HepG2 (cell line): ENCODE measurements around the gene SLF1. TPM values are rescaled to one million over a fixed set of nuclear protein-coding genes. Genes with fewer than 3 reads are reported as not detected.

Experiments used
- ATAC-seq: fragments of 200-7000 bp; cut with Tn5 transposase; 3 replicates; pipeline ENCODE4 v1.9.1; 2020; ENCODE audit warnings: mild to moderate bottlenecking, moderate library complexity
- BruUV-seq: library from RNA; stranded (reverse); fragments of 400-500 nt; replicated peaks from 2 replicates; lab custom pipeline; 2021; lab: Mats Ljungman, UMichigan
- CTCF ChIA-PET: fragments of 300-600 bp; formaldehyde crosslinking; extraction: SDS; loops from one replicate; lab custom pipeline; 2021; ENCODE audit warnings: low total read pairs, inconsistent platforms, low intra/inter-chr PET ratio; lab: Yijun Ruan, JAX
- POLR2A ChIA-PET: fragments of 350-600 bp; sonication (Branson Sonifier 250); formaldehyde crosslinking; loops from one replicate; lab custom pipeline; 2020; ENCODE audit warnings: antibody characterized with exemption, inconsistent platforms; lab: Yijun Ruan, JAX
- DNase-seq: peaks from one replicate; pipeline ENCODE4 v3.0.0-alpha.2; 2015; ENCODE audit warnings: low spot score
- FAIRE-seq: peaks from 3 replicates; lab custom pipeline; 2011; peaks lifted over from hg19 to GRCh38; lab: Jason Lieb, UNC
- H2AFZ ChIP-seq: one replicate; pipeline ENCODE4 v1.6.1; 2011; ENCODE audit warnings: low read length, inconsistent platforms
- H3K27ac ChIP-seq: fragments of 300-600 bp; 3 replicates; pipeline ENCODE4 v1.8.0; 2011; ENCODE audit warnings: mixed run types, mild to moderate bottlenecking, mixed read lengths, low read length, inconsistent platforms; ENCODE audit not compliant: insufficient read depth; ENCODE audit errors: extremely low read length
- H3K27me3 ChIP-seq, 2 experiments: fragments of 200-600 bp in 1 of 2; 2 replicates in 1 of 2; 3 replicates in 1 of 2; pipeline versions ENCODE4 v1.6.0 to v1.8.0; 2011; ENCODE audit warnings: low read length in 2 of 2, mild to moderate bottlenecking in 2 of 2, moderate library complexity in 2 of 2, inconsistent platforms in 1 of 2; ENCODE audit not compliant: insufficient read depth in 2 of 2, control insufficient read depth in 1 of 2
- H3K36me3 ChIP-seq, 2 experiments: fragments of 200-600 bp in 1 of 2; replicated peaks in 1 of 2; 2 replicates in 1 of 2; 3 replicates in 1 of 2; pipeline versions ENCODE4 v1.5.1 to v1.8.0; 2011; ENCODE audit warnings: low read length in 2 of 2, inconsistent platforms in 1 of 2; ENCODE audit not compliant: insufficient read depth in 2 of 2, control insufficient read depth in 1 of 2
- H3K4me1 ChIP-seq: 2 replicates; pipeline ENCODE4 v1.5.1; 2012; ENCODE audit warnings: low read length, inconsistent platforms; ENCODE audit not compliant: insufficient read depth
- H3K4me2 ChIP-seq: 2 replicates; pipeline ENCODE4 v1.6.0; 2011; ENCODE audit warnings: low read depth, low read length, inconsistent platforms
- H3K4me3 ChIP-seq, 3 experiments: fragments of 200-600 bp in 1 of 3; sonication (generic), shearing (Covaris generic) in 1 of 3; replicated peaks in 1 of 3; 2 replicates each; pipeline ENCODE4 v1.5.1; 2011 to 2016; ENCODE audit warnings: low read length in 3 of 3, inconsistent platforms in 2 of 3, low read depth in 2 of 3, mild to moderate bottlenecking in 2 of 3, control low read depth in 1 of 3, mixed read lengths in 1 of 3; ENCODE audit not compliant: insufficient read depth in 1 of 3
- H3K79me2 ChIP-seq: one replicate; pipeline ENCODE4 v1.6.1; 2011; ENCODE audit warnings: low read length, inconsistent platforms; ENCODE audit not compliant: insufficient read depth
- H3K9ac ChIP-seq: 2 replicates; pipeline ENCODE4 v1.6.0; 2011; ENCODE audit warnings: mild to moderate bottlenecking, low read depth, low read length, inconsistent platforms; ENCODE audit not compliant: insufficient read depth
- H3K9me3 ChIP-seq: 2 replicates; pipeline ENCODE4 v1.5.1; 2012; ENCODE audit warnings: mild to moderate bottlenecking, low read length
- H4K20me1 ChIP-seq: 2 replicates; pipeline ENCODE4 v1.6.0; 2011; ENCODE audit warnings: inconsistent platforms, mild to moderate bottlenecking, low read length, moderate library complexity; ENCODE audit not compliant: insufficient read depth
- ATF7-NPFF ChIP-seq: sonication (generic); formaldehyde crosslinking; IDR thresholded peaks from 2 replicates; pipeline ENCODE4 v1.8.1; 2023; ENCODE audit warnings: mild to moderate bottlenecking, low read depth, missing genetic modification reagents, moderate library complexity
- PHF20 ChIP-seq: sonication (generic); formaldehyde crosslinking; IDR thresholded peaks from 2 replicates; pipeline ENCODE4 v1.5.0; 2020; ENCODE audit warnings: mild to moderate bottlenecking, missing genetic modification reagents
- POLR2AphosphoS5 ChIP-seq: IDR thresholded peaks from 2 replicates; pipeline ENCODE4 v1.6.1; 2012; ENCODE audit warnings: low read depth, low read length
- PTBP1 ChIP-seq: fragments of 200-400 bp; formaldehyde crosslinking; IDR thresholded peaks from 2 replicates; pipeline ENCODE4 v1.6.1; 2018; ENCODE audit warnings: low read length, low read depth; ENCODE audit not compliant: poor library complexity, severe bottlenecking
- ZNF335 ChIP-seq: sonication (generic); formaldehyde crosslinking; IDR thresholded peaks from 2 replicates; pipeline ENCODE4 v1.4.0; 2020; ENCODE audit warnings: missing genetic modification reagents
- WGBS: methylation state at CpG from one replicate; pipeline ENCODE4 v1.1.6; 2017; ENCODE audit warnings: low lambda C conversion rate; 5-methylcytosine and 5-hydroxymethylcytosine counted together
- in situ Hi-C: cut with HindIII; loops from 2 replicates; pipeline ENCODE4 v1.10.0; 2017; ENCODE audit warnings: low pct_unique_long_range_greater_than_20kb; ENCODE audit not compliant: extremely low pct_ligation_motif_present
- intact Hi-C: fragments of 100-400 bp; cut with micrococcal nuclease; formaldehyde crosslinking; loops from one replicate; pipeline ENCODE4 v1.10.0; 2022; ENCODE audit not compliant: unreplicated experiment
- polyA plus RNA-seq, 8 experiments: library from polyadenylated mRNA; depleted of rRNA in 3 of 8; stranded (reverse) in 7 of 8; unstranded in 1 of 8; fragments of >200 nt; fragmentation: Illumina TruSeq in 4 of 8; extraction: Trizol in 4 of 8; gene quantifications; 2 replicates each; pipeline versions ENCODE4 v1.2.1 to v1.2.3, GENCODE V29; 2011 to 2016; ENCODE audit warnings: low read depth in 4 of 8, missing spikeins in 1 of 8, mixed read lengths in 1 of 8; ENCODE audit not compliant: insufficient read depth in 1 of 8
- total RNA-seq, 5 experiments: library from RNA; depleted of rRNA; stranded (reverse); fragments of >200 nt; fragmentation: Illumina TruSeq; extraction: Trizol; gene quantifications; 2 replicates each; pipeline ENCODE4 v1.2.3, GENCODE V29; 2016; ENCODE audit warnings: low read depth in 1 of 5
- TF ChIP-seq, protein P1 (sequence below): sonication (generic); formaldehyde crosslinking; IDR thresholded peaks from 2 replicates; pipeline ENCODE4 v1.8.1; 2023; ENCODE audit warnings: mild to moderate bottlenecking, missing genetic modification reagents, borderline replicate concordance

Gene SLF1
- total and polyA plus RNA-seq, 2 of the 13 experiments (the other 11 are each of a cell fraction or from before 2014, with no cell fraction given), result 2.1 to 9.1 TPM

DNA sequence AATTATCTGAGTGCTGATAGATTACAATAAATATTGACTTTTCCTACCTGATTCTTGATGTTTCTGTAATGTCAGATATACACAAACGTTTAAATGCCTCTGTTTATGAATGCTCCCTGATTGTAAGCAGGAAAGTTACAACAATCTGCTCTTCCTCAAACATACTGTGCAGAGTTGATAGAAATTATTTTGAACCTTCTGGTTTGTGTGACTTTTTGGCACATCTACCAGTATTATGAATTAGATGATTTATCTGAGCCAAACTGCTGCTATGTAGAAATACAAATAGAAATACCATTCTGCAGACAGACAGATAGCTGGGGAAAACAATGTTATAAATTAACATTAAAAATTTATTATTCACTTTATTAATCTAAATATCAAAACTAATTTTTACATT is 113.0 kb downstream of the SLF1 start:
- Histone ChIP-seq H3K9ac (no peak overlapping the region), H3K4me3 (no peak overlapping the region), H3K4me2 (no peak overlapping the region), H3K36me3 (no peaks in the 10 kb centered on the region), H3K27ac (no peak overlapping the region), H3K27me3 (no peaks in the 10 kb centered on the region), H3K9me3 (no peaks in the 10 kb centered on the region), H2AFZ (no peak overlapping the region), H3K4me1 (no peaks in the 10 kb centered on the region), H4K20me1 (no peaks in the 10 kb centered on the region), H3K79me2 (no peaks in the 10 kb centered on the region)
- ATAC-seq, result no peak
- in situ Hi-C loops, result loop anchor here (10.0 kb wide), 1 partner anchor 207 kb away; no protein-coding TSS in a partner anchor
- DNase-seq, result no peak
- ChIA-PET POLR2A (no interaction called here), CTCF (no interaction called here)
- FAIRE-seq, result no peak
- intact Hi-C loops, result no loop called here
- BruUV-seq, result no TSS peak
- no peak for TF ChIP-seq POLR2AphosphoS5
- TF ChIP-seq PHF20 (CRISPR knock-in tag), result no peak
- 0% methylated on average over 1 of the region's 1 CpG for WGBS

DNA sequence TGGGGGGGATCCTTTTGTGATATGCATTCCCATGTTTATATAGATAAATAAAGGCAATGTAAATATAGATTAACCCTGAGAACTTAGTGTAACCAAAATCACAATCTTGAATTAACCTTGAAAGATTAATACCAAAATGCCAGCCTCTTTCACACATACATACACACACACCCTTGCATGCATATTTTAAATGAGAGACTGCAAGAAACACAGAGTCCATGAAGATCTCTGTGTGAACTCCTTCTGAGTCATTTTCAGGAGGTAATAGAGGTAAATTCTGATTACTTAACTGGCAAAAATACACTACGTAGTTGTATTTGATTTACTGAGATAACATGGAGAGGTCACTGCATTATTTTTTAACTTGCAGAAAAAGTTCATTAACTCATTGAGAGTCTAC is 118.0 kb downstream of the SLF1 start:
- no peaks in the 10 kb centered on the region for H3K4me1 ChIP-seq
- BruUV-seq, result no TSS peak
- FAIRE-seq (no peak), DNase-seq (no peak), ATAC-seq (no peak)
- intact Hi-C loops (no loop called here), in situ Hi-C loops (loop anchor here (5.0 to 10.0 kb wide), 2 partner anchors 124 to 212 kb away; no protein-coding TSS in a partner anchor)
- H4K20me1 ChIP-seq, result no peaks in the 10 kb centered on the region
- H3K36me3 ChIP-seq, result no peaks in the 10 kb centered on the region
- no peaks in the 10 kb centered on the region for H3K79me2 ChIP-seq
- H3K27ac ChIP-seq, result no peak overlapping the region
- ChIA-PET CTCF (no interaction called here), POLR2A (no interaction called here)
- no peak overlapping the region for H3K9ac ChIP-seq
- H3K9me3 ChIP-seq, result no peaks in the 10 kb centered on the region
- no peak overlapping the region for H3K4me2 ChIP-seq
- TF ChIP-seq, protein P1, sequence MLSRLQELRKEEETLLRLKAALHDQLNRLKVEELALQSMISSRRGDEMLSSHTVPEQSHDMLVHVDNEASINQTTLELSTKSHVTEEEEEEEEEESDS (CRISPR knock-in tag), result no peak
- no peak for TF ChIP-seq PTBP1
- TF ChIP-seq ZNF335 (CRISPR knock-in tag), result no peak
- no peak for TF ChIP-seq ATF7-NPFF
- no peaks in the 10 kb centered on the region for H3K27me3 ChIP-seq
- 18% methylated on average over 1 of the region's 1 CpG for WGBS
- H2AFZ ChIP-seq, result no peak overlapping the region
- no peak overlapping the region for H3K4me3 ChIP-seq
